ENCODE data around the gene BID.
A peak's percentile ranks its signal among the peaks of the same experiment; 100 is the strongest.

The BID gene

DNA sequence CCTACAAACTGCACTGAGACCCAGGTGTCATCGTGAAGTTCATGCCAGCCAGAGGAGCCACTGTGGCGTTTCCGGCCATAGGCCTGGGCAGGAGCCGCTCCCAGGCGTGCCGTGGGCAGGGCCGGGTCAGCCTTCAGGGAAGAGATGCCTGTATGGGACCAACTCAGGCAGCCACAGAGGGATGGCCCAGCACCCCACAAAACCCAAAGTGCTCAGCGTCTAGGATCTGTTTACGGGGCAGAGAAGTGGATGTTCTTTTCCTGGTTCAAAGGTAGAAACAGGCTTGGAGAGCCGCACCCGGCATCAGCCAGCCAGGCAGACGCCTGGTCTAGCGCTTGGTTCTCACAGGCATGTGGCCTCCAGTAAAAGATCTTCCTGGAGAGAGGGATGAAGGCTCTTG is 8.4 kb upstream of the BID start:
- DNase-seq, result no peak

DNA sequence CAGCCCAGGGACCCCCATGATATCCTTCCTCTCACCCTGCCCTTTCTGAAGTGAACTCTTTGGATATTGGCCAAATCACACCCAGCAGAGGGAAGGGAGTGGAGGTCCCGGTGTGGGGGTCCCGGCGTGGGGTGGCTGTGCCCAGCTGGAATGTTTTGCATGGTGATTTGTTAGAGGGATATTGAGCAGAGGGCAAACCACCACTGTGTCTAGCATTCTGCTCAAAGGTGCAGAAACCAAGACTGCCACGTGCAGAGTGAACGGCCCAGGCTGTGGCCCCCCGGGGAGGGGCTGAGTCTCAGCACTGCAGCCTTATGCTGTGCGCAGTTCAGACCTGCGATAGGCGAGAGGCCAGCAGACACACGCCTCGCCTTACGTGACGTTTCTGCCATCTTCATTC is 7.9 kb upstream of the BID start:
- no peak for DNase-seq

DNA sequence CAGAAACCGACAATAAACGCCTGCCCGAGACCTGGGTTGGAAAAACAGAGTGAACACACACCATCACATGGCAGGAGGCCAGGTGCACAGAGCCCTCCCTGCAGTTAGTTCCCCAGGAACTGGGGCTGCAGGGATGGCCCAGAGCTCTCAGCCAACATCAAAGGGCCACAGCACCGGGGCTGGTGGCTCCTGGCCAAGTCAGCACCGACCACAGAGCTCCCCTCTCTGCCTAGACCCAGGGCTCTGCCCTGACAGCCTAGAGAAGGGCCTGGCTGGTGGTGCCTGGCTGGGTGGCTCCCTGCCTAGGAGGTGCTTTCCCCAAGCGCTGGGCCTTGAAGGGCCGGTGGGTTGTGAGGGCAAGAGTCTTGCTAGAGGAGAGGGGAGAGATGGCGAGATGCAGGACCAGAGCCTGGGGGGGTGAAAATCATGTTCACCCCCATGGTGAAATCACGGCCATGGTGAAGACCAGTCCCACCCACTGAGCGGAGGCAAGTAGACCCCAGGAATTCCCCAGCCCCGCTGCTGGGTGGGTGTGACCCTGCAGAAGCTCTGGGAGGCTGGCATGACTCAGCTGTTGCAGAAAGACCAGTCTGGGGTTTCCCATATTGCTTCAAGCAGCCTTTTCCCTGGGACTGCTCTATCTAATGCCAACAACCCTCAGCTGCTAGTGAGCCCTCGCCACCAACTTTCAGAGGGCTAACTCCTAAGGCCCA is 7.2 kb upstream of the BID start:
- DNase-seq, result peak; percentile 43 to 57

DNA sequence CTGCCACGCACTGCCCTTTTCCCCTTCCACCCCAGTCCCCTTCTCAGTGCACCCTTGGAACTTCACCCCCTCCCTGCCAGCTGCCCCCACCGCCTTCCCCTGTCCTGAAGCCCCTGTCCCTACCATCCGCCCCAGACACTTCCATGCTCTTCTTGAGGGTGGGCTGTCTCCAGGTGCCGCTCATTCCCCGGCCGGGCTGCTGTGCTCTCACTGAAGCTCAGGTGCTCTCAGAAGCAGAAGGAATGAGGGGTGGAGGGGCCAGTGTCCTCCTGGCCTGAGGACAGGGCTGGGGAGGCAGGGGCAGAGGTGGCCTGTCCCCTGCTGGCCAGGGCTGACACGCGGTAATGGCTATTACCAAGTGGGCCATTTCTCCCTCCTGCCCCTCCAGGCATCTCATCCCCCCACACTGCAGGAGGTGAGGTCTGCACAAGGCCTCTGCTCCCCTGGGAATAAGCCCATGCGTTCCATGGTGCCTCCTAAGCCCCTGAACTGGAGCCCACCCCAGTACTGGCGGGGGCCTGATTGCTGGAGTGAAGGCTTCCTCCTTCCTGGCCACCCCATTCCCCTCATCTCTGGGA is 6.6 kb upstream of the BID start:
- DNase-seq, result no peak

DNA sequence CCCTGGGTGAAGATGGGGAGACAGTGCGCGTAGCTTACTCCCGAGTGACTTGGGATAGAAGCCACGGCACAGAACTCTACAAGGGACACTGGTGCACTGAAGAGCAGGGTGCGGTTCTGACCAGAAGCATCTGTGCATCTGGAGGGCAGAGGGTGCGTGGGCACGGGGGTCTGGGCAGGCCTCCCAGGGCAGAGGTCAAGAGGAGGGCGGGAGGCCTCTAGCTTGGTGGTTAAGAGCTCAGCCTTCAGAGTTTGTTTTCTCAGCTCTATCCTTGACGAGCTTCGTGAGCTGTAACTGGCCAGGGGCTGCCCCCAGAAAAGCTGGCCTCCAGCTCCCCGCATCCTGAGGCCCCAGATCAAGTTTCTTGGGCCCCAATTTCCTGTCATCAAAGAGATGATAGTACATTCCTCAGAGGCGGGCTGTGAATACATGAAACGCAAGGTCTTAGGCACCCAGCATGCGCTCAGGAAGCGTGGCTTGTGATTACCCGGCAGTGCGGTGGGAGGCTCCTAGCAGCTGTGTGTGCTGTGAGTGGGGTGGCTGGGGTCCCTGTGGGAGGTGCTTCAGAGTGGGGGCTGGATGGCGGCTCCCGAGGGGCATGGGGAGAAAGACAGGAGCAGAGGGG is 6.0 kb upstream of the BID start:
- DNase-seq, result no peak

DNA sequence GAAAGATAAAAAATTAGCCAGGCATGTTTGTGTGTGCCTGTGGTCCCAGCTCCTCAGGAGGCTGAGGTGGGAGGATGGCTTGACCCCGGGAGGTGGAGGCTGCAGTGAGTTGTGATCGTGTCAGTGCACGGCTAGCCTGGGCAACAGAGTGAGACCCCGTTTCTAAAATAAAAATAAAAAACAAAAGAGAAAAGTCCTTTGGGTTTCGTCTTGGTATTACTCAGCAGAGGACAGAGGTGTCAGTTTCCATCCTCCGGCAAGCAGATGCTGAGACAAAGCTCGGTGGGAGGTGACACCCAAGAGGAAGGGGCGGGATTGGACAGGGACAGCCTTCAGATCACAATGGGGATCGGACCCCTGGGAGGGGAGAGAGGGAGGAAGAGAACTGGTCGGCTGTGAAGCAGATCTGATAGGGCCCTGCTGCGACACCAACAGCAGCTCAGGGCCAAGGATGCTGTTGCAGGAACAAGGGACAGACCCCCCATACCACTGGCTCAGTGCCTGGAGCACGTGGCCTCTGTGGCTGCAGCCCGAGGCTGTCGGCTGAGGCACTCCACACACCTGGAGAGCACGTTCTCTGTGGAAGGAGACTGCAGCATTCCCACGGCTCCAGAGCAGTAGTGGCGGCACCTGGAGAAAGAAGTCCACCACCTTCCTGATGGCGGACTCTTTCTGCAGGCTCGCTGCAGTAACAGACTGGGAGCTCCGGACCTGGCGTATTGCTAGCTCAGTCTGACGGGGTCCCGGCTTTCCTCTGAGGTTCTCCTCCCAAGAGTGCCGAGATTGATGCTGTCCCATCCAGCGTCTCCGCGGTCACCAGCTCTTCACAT is 5.2 kb upstream of the BID start:
- no peak for DNase-seq

DNA sequence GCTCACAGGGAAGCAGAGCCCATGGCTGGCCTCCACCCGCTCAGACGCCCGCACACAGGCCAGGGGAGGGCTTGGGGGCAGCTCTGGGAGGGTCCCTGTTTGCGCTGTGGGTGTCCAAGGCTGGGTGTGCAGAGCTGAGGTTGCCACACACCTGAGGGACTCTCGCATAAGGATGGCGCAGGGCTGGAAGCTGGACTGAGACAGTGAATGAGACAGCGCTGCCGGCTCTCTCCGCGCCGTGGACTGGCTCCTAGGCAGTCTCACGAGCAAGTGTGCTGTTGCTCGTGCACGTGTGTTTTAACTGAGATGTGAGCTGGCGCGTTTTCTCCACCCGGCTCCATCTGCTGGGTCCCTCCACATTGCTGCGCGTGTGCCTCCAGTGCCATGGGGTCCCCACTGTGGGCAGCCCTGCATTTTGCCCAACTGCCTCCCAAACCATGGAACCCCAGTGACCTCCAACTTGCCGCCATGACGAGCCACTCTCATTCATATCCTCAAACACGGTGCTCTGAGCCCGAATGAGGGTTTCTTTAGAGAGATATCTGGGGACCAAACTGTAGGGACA is 4.2 kb upstream of the BID start:
- no peak for DNase-seq

DNA sequence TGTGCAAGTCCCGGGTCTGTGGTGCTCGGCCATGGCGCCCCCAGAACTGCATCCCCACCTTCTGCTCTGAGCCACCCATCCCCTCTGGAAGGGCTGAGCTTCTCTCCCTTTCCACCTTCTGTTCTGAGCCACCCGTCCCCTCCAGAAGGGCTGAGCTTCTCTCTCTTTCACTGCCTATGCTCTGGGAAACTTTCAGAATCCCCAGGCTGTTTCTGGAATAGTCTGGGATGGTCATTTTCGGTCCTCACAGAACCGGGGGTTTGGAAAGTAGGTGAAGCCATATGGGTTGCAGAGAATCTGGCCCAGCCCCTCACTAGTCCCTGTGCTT is 3.4 kb upstream of the BID start:
- no peak for DNase-seq

DNA sequence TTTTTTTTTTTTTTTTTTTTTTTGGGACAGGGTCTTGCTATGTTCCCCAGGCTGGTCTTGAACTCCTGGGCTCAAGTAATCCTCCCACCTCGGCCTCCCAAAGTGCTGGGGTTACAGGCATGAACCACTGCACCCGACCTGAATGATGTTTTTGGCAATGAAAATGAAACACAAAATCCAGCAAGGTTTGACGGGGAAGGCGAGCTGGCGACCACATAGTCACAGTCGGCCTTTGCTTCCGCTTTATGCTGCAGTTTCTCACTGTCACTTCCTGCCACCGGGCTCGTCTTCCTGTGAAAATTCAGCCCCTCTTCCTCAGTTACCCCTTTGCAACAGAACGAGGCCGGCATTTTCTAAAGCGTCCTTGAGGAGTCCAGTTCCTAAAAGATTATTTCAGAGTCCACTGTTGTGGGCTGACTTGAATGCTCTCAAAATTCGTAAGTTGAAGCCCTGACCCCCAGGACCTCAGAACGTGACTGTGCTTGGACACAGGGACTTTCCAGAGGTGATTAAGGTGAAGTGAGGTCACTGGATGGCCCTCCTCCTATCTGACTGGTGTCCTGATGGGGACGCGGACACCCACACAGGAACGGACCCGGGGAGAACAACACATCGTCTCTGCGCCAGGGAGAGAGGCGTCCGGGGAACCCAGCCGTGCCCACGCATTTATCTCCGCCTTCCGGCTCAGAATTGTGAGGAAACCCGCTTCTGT is 2.9 kb upstream of the BID start:
- DNase-seq, result peak; percentile 52 to 54

DNA sequence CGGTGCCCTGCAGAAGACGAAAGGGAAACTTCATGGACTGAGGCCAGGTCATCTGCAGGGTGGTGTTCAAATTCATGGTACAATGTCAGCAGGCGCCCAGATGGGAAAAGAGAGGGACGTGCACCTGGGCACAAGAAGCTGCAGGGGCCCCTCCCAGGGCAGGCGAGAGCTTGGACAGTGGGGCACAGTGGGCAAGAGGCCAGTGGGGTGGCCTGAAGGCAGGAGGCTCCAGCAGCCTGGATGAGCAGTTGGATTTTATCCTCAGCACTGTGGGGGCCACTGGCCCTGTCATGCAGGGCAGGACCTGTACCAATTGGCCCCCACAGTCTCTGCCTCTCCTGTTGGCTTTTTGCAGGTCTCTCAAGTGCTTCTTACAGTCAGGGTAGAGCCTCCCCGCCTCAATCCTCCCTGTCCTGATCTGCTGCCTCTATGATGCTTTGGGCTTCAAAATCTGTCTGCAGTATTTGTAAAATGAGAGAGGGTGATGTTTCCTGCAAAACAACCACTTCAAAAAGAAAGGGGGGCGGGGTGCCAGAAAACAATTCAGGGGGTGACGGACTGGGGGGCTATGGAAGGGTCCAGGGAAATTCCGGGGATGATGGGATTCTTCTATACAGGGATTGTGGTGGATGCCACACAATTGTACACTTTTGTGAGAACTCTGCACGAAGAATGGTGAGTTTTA is 1.7 kb upstream of the BID start:
- DNase-seq, result no peak

DNA sequence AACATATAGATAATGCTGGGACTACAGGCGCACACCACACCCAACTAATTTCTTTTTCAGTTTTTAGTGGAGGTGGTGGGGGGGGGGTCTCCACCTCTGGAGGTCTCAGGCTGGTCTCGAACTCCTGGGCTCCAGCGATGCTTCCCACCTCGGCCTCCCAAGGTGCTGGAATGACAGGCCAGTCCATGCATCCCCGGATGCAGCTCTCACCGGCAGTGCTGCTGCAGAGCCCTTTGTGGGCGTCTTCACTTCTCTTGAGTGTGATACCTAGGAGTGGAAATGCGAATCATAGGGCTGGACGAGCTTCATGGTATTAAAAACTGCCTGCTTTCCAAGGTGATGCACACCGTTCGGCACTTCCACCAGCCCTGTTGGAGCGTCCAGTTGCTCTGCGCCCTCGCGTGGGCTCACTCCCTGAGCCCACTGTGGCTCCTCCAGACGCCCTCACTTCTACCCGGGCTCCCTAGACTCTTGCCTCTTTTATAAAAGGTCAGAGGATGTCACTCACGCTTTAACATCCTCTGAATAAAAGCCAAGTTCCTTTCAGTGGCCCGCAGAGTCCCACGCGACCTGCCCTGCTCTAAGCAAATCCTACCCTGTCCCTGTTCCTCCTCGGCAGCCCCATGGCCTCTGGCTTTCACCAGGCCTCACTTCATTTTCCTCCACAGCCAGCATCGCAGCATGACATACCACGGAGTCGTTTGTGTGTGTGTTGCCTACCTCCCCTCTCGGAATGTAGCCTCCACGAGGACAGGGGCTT is 837 bp upstream of the BID start:
- DNase-seq, result no peak

DNA sequence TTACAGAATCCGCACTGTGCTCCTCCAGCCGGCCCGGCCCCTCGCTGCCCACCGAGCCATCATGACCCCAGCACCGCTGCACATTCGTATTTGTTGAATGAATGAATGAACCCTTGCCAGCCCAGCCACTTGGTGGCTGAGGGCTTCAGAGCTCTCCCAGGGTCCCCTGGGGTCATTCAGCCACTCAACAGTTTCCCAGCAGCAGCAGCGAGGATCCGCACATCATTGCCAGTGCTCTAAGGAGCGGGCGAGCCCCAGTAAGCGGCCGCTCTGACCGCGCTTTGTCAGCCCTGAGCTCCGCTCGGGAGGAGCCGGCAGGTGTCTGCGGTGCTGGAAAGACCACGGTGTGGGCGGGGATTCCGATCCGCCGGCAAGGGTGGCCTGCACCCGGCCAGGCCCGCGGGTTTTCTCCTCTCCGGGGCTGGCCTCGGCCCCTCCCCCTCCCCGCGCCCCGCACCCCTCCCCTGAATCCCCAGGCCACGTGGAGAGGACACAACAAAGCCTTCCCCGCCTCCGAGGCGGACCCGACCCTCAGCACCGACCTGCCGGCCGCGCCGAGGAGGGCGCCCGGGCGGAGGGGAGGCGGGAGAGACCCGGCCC is 563 bp downstream of the BID start:
- DNase-seq, result peak; percentile 45 to 54

DNA sequence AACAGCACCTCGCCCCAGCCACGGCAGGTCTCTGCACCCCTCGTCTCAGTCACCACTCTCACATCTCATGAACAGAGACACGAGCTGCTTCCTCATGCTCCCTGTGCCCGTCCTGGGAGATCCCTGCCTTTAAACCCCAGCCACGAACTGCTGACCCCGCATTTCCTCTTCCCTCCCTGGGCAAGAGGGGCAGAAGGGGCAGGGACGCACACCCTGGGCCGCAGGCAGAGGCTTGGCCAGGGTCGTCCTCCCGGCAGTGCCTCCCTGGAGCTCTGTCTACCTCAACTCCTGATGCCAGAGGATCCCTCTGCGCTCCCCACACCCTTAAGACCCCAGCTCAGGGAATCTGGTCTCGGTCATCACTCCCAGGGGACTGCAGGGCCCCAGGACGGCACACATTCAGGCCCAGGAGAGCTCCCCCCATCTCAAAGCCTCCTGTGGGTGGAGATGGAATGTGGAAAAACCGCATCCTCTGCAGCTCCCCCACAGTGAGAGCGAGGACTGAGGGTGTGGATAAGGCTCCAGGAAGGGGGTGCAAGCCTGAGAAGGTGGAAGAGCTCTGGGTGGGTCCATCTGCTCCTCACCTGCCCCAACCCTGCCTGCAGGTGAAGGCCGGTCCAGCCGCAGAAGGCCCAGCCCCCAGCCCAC is 1.2 kb downstream of the BID start:
- no peak for DNase-seq

DNA sequence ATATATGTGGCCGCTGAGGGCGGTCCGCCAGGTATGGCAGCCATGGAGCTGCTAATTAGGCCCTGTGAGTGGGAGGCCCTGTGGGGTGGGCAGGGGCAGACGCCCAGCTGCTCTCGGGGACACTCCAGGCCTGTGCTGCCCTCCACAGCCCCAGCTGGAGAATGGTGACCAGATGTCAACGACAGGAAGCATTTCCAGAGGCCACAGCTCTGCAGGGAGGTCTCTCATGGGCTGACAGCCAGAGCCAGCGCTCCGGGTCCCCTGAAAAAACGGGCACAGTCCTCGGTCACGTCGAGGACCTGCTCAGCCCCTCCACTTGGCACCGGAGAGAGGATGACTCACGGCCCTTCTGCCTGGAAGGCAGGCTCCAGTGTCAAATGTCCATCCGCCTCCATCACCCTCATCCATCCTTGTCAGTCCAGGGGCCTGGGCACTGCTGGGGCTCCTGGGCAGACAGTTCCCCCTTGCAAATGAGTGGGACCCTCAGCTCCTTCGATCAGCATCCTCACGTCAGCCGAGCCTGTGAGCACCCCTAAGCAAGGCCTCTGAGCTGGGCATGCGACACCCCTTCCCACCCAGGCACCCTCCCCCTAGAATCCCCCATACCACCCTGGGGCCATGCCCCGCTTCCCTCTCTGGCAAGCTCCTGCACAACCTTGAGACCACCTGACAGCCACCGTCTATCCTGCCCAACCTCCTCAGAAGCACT is 1.9 kb downstream of the BID start:
- DNase-seq, result no peak

DNA sequence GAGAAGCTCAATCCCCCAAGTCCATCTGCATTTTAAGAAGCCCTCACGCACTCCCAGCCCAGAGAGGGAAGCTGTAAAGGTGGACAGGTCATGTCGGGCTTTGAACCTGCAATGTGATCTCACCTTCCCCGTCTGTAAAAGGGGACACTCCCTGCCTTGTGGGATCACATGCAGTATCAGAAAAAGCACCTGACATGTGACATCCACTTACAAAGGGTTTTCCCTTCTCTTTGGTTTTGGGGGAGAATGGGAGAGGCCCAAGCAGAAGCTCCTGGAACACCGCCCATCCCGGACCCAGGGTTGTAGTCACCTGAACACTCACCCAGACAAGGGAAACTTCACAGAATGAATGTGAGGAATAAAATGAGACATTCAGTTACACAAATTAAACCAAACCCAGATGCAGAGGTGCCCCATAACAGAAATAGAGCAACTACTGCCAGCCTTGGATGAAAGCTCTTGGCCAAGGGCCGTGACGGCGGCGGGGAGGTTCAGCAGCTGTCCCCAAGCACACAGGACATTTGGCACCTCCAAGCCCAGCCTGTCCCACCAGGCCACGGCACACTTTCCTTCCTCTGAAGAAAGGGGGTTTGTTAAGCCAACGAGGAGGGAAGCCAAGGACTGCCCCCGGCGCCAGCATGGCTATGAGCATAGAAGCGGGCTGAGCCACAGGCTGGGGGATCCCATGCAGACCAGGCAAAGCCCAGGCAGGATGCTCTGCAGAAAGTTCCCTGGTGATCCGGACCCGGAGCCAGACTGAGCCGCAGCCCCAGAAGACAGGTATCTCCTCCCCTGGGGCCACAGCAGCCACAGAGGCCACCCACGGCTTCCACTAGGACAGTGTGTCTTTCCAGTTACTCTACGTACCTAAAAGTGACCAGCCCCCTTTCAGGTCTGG is 3.8 kb downstream of the BID start:
- no peak for DNase-seq

DNA sequence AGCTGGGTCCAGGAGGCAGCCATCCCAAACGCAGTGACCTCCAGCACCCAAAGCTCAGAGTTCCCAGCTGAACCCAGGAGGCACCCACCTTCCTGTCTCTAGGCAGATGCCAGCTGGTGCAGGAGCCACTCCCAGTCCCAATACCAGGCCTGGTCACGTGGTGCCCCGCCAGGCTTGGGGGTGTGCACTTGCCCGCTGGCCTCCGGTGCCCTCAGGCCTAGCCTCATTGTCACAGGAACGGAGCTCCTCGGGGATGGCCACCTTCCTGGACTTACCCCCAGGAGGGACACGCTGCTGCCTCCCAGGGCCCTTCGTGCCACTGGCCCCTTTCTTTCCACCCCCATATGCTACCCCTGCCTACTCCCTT is 4.6 kb downstream of the BID start:
- no peak for DNase-seq

DNA sequence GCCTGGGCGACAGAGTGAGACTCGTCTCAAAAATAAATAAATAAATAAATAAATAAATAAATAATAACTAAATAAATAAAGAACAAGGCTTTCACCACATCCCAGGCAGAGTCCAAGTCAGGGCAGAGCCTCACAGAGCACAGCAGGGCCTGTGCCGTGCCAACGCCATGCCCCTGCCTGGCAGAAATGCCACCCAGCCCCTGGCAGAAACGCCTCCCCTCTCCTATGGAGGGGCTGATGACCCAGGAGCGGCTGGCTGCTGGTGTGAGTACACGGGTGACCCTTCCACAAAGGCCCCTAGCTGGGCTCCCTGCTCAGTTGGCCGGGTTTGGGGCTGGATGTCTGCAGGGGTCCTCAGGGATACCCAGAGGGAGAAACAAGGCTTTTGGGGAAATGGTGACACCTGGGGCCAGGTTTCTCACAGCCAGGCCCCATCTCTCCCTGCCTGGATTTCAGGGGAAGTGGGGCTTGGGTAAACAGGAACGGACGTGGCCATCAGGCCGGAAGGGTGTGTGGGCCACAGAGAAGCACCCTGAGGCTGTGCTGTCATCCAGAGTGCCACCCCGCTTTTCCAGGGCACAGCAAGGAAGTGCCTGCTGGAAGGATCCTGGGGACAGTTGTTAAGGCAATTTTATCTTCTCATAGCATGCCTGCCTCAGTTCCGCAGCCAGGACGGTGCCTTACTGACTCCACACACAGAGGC is 5.1 kb downstream of the BID start:
- DNase-seq, result no peak
